Measurements from ENCODE around the gene CAMTA1.

The CAMTA1 gene

GRCh38 chr1:7526867-7527732 is 741.8 kb downstream of the CAMTA1 start:
- H3K36me3 ChIP-seq (ENCODE audit: control insufficient read depth in 2 of 2, insufficient read depth in 2 of 2, low read length in 2 of 2), result no peaks in the 10 kb centered on the region
- no peak overlapping the region for H3K4me3 ChIP-seq (ENCODE audit: low read length in 2 of 2)
- no peak overlapping the region for H3K9ac ChIP-seq (ENCODE audit: low read length in 2 of 2)
- H3K4me1 ChIP-seq (ENCODE audit: control insufficient read depth, insufficient read depth, low read length), result no peaks in the 10 kb centered on the region
- no peak overlapping the region for H3K27ac ChIP-seq (ENCODE audit: low read length)
- H3K9me3 ChIP-seq (ENCODE audit: control insufficient read depth in 2 of 2, low read length in 2 of 2), result no peaks in the 10 kb centered on the region
- H3K27me3 ChIP-seq (ENCODE audit: control insufficient read depth in 1 of 2, insufficient read depth in 2 of 2, low read length in 2 of 2), result peaks cover 7 to 8% of the 10 kb centered on the region in 2 donors

GRCh38 chr1:7527733-7528045 is 742.4 kb downstream of the CAMTA1 start:
- Histone ChIP-seq H3K4me3 (ENCODE audit: low read length in 2 of 2) (no peak overlapping the region), H3K27ac (ENCODE audit: low read length) (no peak overlapping the region), H3K27me3 (ENCODE audit: control insufficient read depth in 1 of 2, insufficient read depth in 2 of 2, low read length in 2 of 2) (peaks cover 7 to 10% of the 10 kb centered on the region in 2 donors), H3K9me3 (ENCODE audit: control insufficient read depth in 2 of 2, low read length in 2 of 2) (no peaks in the 10 kb centered on the region), H3K4me1 (ENCODE audit: control insufficient read depth, insufficient read depth, low read length) (no peaks in the 10 kb centered on the region), H3K9ac (ENCODE audit: low read length in 2 of 2) (no peak overlapping the region), H3K36me3 (ENCODE audit: control insufficient read depth in 2 of 2, insufficient read depth in 2 of 2, low read length in 2 of 2) (no peaks in the 10 kb centered on the region)

- Histone ChIP-seq H3K9ac (ENCODE audit: low read length in 2 of 2) (no peak overlapping the region), H3K4me3 (ENCODE audit: low read length in 2 of 2) (no peak overlapping the region), H3K36me3 (ENCODE audit: control insufficient read depth in 2 of 2, insufficient read depth in 2 of 2, low read length in 2 of 2) (no peaks in the 10 kb centered on the region), H3K4me1 (ENCODE audit: control insufficient read depth, insufficient read depth, low read length) (no peaks in the 10 kb centered on the region), H3K27ac (ENCODE audit: low read length) (no peak overlapping the region), H3K9me3 (ENCODE audit: control insufficient read depth in 2 of 2, low read length in 2 of 2) (no peaks in the 10 kb centered on the region), H3K27me3 (ENCODE audit: control insufficient read depth in 1 of 2, insufficient read depth in 2 of 2, low read length in 2 of 2) (peaks cover 7 to 16% of the 10 kb centered on the region in 2 donors)
Measured at GRCh38 chr1:7528386-7529198, 743.3 kb downstream of the CAMTA1 start.

- Histone ChIP-seq H3K4me3 (ENCODE audit: low read length in 2 of 2) (no peak overlapping the region), H3K9me3 (ENCODE audit: control insufficient read depth in 2 of 2, low read length in 2 of 2) (no peaks in the 10 kb centered on the region), H3K9ac (ENCODE audit: low read length in 2 of 2) (no peak overlapping the region), H3K4me1 (ENCODE audit: control insufficient read depth, insufficient read depth, low read length) (peaks cover 2% of the 10 kb centered on the region), H3K27ac (ENCODE audit: low read length) (no peak overlapping the region), H3K27me3 (ENCODE audit: control insufficient read depth in 1 of 2, insufficient read depth in 2 of 2, low read length in 2 of 2) (peaks cover 10 to 16% of the 10 kb centered on the region in 2 donors), H3K36me3 (ENCODE audit: control insufficient read depth in 2 of 2, insufficient read depth in 2 of 2, low read length in 2 of 2) (no peaks in the 10 kb centered on the region)
Measured at GRCh38 chr1:7529917-7530316, 744.7 kb downstream of the CAMTA1 start.

GRCh38 chr1:7531562-7532340 is 746.5 kb downstream of the CAMTA1 start:
- Histone ChIP-seq H3K4me3 (ENCODE audit: low read length in 2 of 2) (no peak overlapping the region), H3K27me3 (ENCODE audit: control insufficient read depth in 1 of 2, insufficient read depth in 2 of 2, low read length in 2 of 2) (peaks cover 10 to 12% of the 10 kb centered on the region in 2 donors), H3K4me1 (ENCODE audit: control insufficient read depth, insufficient read depth, low read length) (peaks cover 2% of the 10 kb centered on the region), H3K27ac (ENCODE audit: low read length) (no peak overlapping the region), H3K9ac (ENCODE audit: low read length in 2 of 2) (no peak overlapping the region), H3K9me3 (ENCODE audit: control insufficient read depth in 2 of 2, low read length in 2 of 2) (no peaks in the 10 kb centered on the region), H3K36me3 (ENCODE audit: control insufficient read depth in 2 of 2, insufficient read depth in 2 of 2, low read length in 2 of 2) (no peaks in the 10 kb centered on the region)

- Histone ChIP-seq H3K9me3 (ENCODE audit: control insufficient read depth in 2 of 2, low read length in 2 of 2) (no peaks in the 10 kb centered on the region), H3K4me1 (ENCODE audit: control insufficient read depth, insufficient read depth, low read length) (peaks cover 2% of the 10 kb centered on the region), H3K27ac (ENCODE audit: low read length) (no peak overlapping the region), H3K36me3 (ENCODE audit: control insufficient read depth in 2 of 2, insufficient read depth in 2 of 2, low read length in 2 of 2) (no peaks in the 10 kb centered on the region), H3K4me3 (ENCODE audit: low read length in 2 of 2) (no peak overlapping the region), H3K9ac (ENCODE audit: low read length in 2 of 2) (no peak overlapping the region), H3K27me3 (ENCODE audit: control insufficient read depth in 1 of 2, insufficient read depth in 2 of 2, low read length in 2 of 2) (peaks cover 6 to 14% of the 10 kb centered on the region in 2 donors)
Measured at GRCh38 chr1:7533006-7533405, 747.8 kb downstream of the CAMTA1 start.

- Histone ChIP-seq H3K4me3 (ENCODE audit: low read length in 2 of 2) (no peak overlapping the region), H3K9me3 (ENCODE audit: control insufficient read depth in 2 of 2, low read length in 2 of 2) (no peaks in the 10 kb centered on the region), H3K36me3 (ENCODE audit: control insufficient read depth in 2 of 2, insufficient read depth in 2 of 2, low read length in 2 of 2) (no peaks in the 10 kb centered on the region), H3K27ac (ENCODE audit: low read length) (no peak overlapping the region), H3K4me1 (ENCODE audit: control insufficient read depth, insufficient read depth, low read length) (peaks cover 2% of the 10 kb centered on the region), H3K9ac (ENCODE audit: low read length in 2 of 2) (no peak overlapping the region), H3K27me3 (ENCODE audit: control insufficient read depth in 1 of 2, insufficient read depth in 2 of 2, low read length in 2 of 2) (peaks cover 6 to 16% of the 10 kb centered on the region in 2 donors)
Measured at GRCh38 chr1:7534061-7534825, 749.0 kb downstream of the CAMTA1 start.

- H3K9ac ChIP-seq (ENCODE audit: low read length in 2 of 2), result no peak overlapping the region
- peaks cover 3 to 16% of the 10 kb centered on the region in 2 donors for H3K27me3 ChIP-seq (ENCODE audit: control insufficient read depth in 1 of 2, insufficient read depth in 2 of 2, low read length in 2 of 2)
- H3K4me3 ChIP-seq (ENCODE audit: low read length in 2 of 2), result no peak overlapping the region
- no peaks in the 10 kb centered on the region for H3K9me3 ChIP-seq (ENCODE audit: control insufficient read depth in 2 of 2, low read length in 2 of 2)
- no peak overlapping the region for H3K27ac ChIP-seq (ENCODE audit: low read length)
- no peaks in the 10 kb centered on the region for H3K36me3 ChIP-seq (ENCODE audit: control insufficient read depth in 2 of 2, insufficient read depth in 2 of 2, low read length in 2 of 2)
- peaks cover 2% of the 10 kb centered on the region for H3K4me1 ChIP-seq (ENCODE audit: control insufficient read depth, insufficient read depth, low read length)
Measured at GRCh38 chr1:7535016-7535415, 749.8 kb downstream of the CAMTA1 start.

- Histone ChIP-seq H3K9ac (ENCODE audit: low read length in 2 of 2) (no peak overlapping the region), H3K4me3 (ENCODE audit: low read length in 2 of 2) (no peak overlapping the region), H3K27ac (ENCODE audit: low read length) (no peak overlapping the region), H3K36me3 (ENCODE audit: control insufficient read depth in 2 of 2, insufficient read depth in 2 of 2, low read length in 2 of 2) (no peaks in the 10 kb centered on the region), H3K27me3 (ENCODE audit: control insufficient read depth in 1 of 2, insufficient read depth in 2 of 2, low read length in 2 of 2) (peaks cover 3 to 18% of the 10 kb centered on the region in 2 donors), H3K4me1 (ENCODE audit: control insufficient read depth, insufficient read depth, low read length) (peaks cover 2% of the 10 kb centered on the region), H3K9me3 (ENCODE audit: control insufficient read depth in 2 of 2, low read length in 2 of 2) (no peaks in the 10 kb centered on the region)
Measured at GRCh38 chr1:7535934-7536878, 751.0 kb downstream of the CAMTA1 start.
